Upper lobe of left lung (tissue), 6 donors: ENCODE measurements around the gene STX2. TPM values are rescaled to one million over a fixed set of nuclear protein-coding genes. Genes with fewer than 3 reads are reported as not detected.
A peak's percentile ranks its signal among the peaks of the same experiment; 100 is the strongest.
"Not testable (repeated sequence)": the region's sequence is repeated elsewhere in the genome, so short reads cannot be mapped to it uniquely, and the experiment has no call there.

ENCODE experiments used
- ATAC-seq, 2 donors: fragments of 200-7000 bp; cut with Tn5 transposase; one replicate each; pipeline ENCODE4 v1.9.1; 2022; ENCODE audit warnings: mild to moderate bottlenecking in 2 of 2, moderate library complexity in 2 of 2; ENCODE audit not compliant: low FRiP score in 2 of 2
- DNase-seq, 2 donors: peaks; one replicate each; pipeline ENCODE4 v3.0.0-alpha.2; 2019 to 2020
- H3K27ac ChIP-seq, 4 donors: fragments of 200-600 bp; sonication (generic); one replicate each; pipeline ENCODE4 v1.5.1; 2016 to 2019
- H3K27me3 ChIP-seq, 4 donors: fragments of 200-600 bp; sonication (generic); one replicate each; pipeline ENCODE4 v1.5.1; 2017 to 2019
- H3K36me3 ChIP-seq, 4 donors: fragments of 200-600 bp; sonication (generic); one replicate each; pipeline ENCODE4 v1.5.1; 2016 to 2019
- H3K4me1 ChIP-seq, 4 donors: fragments of 200-600 bp; sonication (generic); one replicate each; pipeline ENCODE4 v1.5.1; 2018 to 2019
- H3K4me3 ChIP-seq, 4 donors: fragments of 200-600 bp; sonication (generic); one replicate each; pipeline ENCODE4 v1.5.1; 2017 to 2019; ENCODE audit warnings: mild to moderate bottlenecking in 2 of 4, moderate library complexity in 1 of 4
- H3K9me3 ChIP-seq, 4 donors: fragments of 200-600 bp; sonication (generic); one replicate each; pipeline ENCODE4 v1.5.1; 2018 to 2019
- CTCF ChIP-seq, 6 experiments: fragments of 450-650 bp in 4 of 6; fragments of 200-600 bp in 2 of 6; sonication (generic) in 2 of 6; IDR thresholded peaks; one replicate each; pipeline ENCODE4 v1.5.1; 2016 to 2019; ENCODE audit warnings: antibody characterized with exemption in 6 of 6
- EP300 ChIP-seq, 4 donors: sonication (generic); formaldehyde crosslinking; IDR thresholded peaks; one replicate each; pipeline ENCODE4 v1.5.1; 2017; ENCODE audit warnings: antibody characterized with exemption in 4 of 4, control low read depth in 2 of 4
- POLR2A ChIP-seq, 4 donors: fragments of 450-650 bp; IDR thresholded peaks; one replicate each; pipeline ENCODE4 v1.5.1; 2016 to 2017; ENCODE audit warnings: antibody characterized with exemption in 4 of 4, mild to moderate bottlenecking in 2 of 4
- POLR2AphosphoS5 ChIP-seq, 2 donors: sonication (generic); formaldehyde crosslinking; IDR thresholded peaks; one replicate each; pipeline ENCODE4 v1.5.1; 2017; ENCODE audit warnings: antibody characterized with exemption in 2 of 2
- WGBS, 2 donors: methylation state at CpG; one replicate each; pipeline ENCODE4 v1.1.5; 2017 to 2018; 5-methylcytosine and 5-hydroxymethylcytosine counted together
- total RNA-seq, 6 donors: library from RNA; depleted of rRNA in 4 of 6; stranded (reverse); fragments of >200 nt in 4 of 6; gene quantifications; one replicate each; pipeline versions ENCODE4 v1.1.0 to v1.2.1, GENCODE V29; 2016 to 2021
- donor health status: DM: no; HTN: no; CAD: no; lungs with moderate emphysema.
- donor health status: DM: no; HTN: yes; CAD: no; lungs with severe emphysema.

STX2 gene
- total RNA-seq, 6 donors from 2014 or later, result 12.4 to 113 (median 27.0) TPM

- H3K9me3 ChIP-seq, result no peaks in the 10 kb centered on the region
- no peaks in the 10 kb centered on the region for H3K27me3 ChIP-seq
- DNase-seq, result no peak
- ATAC-seq, result no peak
- no peak overlapping the region for H3K4me3 ChIP-seq
- peaks cover 17 to 46% (median 27%) of the 10 kb centered on the region in 4 donors for H3K36me3 ChIP-seq
- no peak overlapping the region for H3K27ac ChIP-seq
- peaks cover 17 to 30% (median 19%) of the 10 kb centered on the region in 4 donors for H3K4me1 ChIP-seq
- TF ChIP-seq CTCF (IDR thresholded peaks at IDR 0.05) (no peak), POLR2AphosphoS5 (IDR thresholded peaks at IDR 0.05) (no peak), EP300 (IDR thresholded peaks at IDR 0.05) (no peak), POLR2A (IDR thresholded peaks at IDR 0.05) (no peak)
These were observed 37.2 kb upstream of the STX2 start for GRCh38 chr12:130876297-130876696.

DNA sequence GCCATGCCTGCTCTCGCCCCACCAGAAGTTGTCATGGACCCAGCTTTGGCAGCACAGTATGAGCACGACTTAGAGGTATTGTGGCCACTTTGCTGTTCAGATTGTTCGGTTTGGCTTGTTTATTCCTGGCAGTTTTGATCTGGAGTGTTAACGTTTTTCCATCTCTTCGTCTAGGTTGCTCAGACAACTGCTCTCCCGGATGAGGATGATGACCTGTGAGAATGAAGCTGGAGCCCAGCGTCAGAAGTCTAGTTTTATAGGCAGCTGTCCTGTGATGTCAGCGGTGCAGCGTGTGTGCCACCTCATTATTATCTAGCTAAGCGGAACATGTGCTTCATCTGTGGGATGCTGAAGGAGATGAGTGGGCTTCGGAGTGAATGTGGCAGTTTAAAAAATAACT is 36.7 kb upstream of the STX2 start:
- not testable (repeated sequence) for H3K4me3 ChIP-seq, DNase-seq, H3K9me3 ChIP-seq, H3K27me3 ChIP-seq, ATAC-seq, H3K27ac ChIP-seq
- WGBS, 2 donors, result 89 to 92% methylated on average over 11 of the region's 11 CpGs
- H3K4me1 ChIP-seq, result peaks cover 21 to 36% (median 24%) of the 10 kb centered on the region in 4 donors
- peaks cover 17 to 46% (median 27%) of the 10 kb centered on the region in 4 donors for H3K36me3 ChIP-seq

- no peak overlapping the region for H3K27ac ChIP-seq
- 87 to 90% methylated on average over 5 of the region's 5 CpGs for WGBS, 2 donors
- peaks cover 17 to 46% (median 27%) of the 10 kb centered on the region in 4 donors for H3K36me3 ChIP-seq
- peaks cover 21 to 33% (median 24%) of the 10 kb centered on the region in 4 donors for H3K4me1 ChIP-seq
- no peaks in the 10 kb centered on the region for H3K9me3 ChIP-seq
- no peak overlapping the region for H3K4me3 ChIP-seq
- ATAC-seq (no peak), DNase-seq (no peak)
- TF ChIP-seq POLR2A (IDR thresholded peaks at IDR 0.05) (no peak), EP300 (IDR thresholded peaks at IDR 0.05) (no peak), CTCF (IDR thresholded peaks at IDR 0.05) (no peak), POLR2AphosphoS5 (IDR thresholded peaks at IDR 0.05) (no peak)
- H3K27me3 ChIP-seq, result no peaks in the 10 kb centered on the region
These were observed 36.1 kb upstream of the STX2 start for GRCh38 chr12:130875193-130875592.

DNA sequence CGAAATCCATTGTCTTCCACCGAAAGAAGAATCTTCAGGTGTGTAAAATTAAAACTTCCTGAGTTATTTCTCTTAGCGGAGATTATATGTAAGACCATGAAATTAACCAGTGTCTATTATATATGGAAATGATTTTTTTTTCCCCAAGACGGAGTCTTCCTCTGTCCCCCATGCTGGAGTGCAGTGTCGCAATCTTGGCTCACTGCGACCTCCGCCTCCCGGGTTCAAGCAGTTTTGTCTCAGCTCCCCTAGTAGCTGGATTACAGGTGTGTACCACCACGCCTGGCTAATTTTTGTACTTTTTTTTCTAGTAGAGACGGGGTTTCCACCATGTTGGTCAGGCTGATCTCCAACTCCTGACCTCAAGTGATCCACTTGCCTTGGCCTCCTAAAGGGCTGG is 35.6 kb upstream of the STX2 start:
- H3K27ac ChIP-seq, result no peak overlapping the region
- 87 to 88% methylated on average over 10 of the region's 10 CpGs for WGBS, 2 donors
- TF ChIP-seq EP300 (IDR thresholded peaks at IDR 0.05) (no peak), POLR2A (IDR thresholded peaks at IDR 0.05) (no peak), CTCF (IDR thresholded peaks at IDR 0.05) (no peak), POLR2AphosphoS5 (IDR thresholded peaks at IDR 0.05) (no peak)
- DNase-seq (no peak), ATAC-seq (no peak)
- H3K27me3 ChIP-seq, result no peaks in the 10 kb centered on the region
- no peak overlapping the region for H3K4me3 ChIP-seq
- H3K36me3 ChIP-seq, result peaks cover 17 to 46% (median 27%) of the 10 kb centered on the region in 4 donors
- H3K4me1 ChIP-seq, result peaks cover 21 to 33% (median 24%) of the 10 kb centered on the region in 4 donors
- H3K9me3 ChIP-seq, result no peaks in the 10 kb centered on the region

DNA sequence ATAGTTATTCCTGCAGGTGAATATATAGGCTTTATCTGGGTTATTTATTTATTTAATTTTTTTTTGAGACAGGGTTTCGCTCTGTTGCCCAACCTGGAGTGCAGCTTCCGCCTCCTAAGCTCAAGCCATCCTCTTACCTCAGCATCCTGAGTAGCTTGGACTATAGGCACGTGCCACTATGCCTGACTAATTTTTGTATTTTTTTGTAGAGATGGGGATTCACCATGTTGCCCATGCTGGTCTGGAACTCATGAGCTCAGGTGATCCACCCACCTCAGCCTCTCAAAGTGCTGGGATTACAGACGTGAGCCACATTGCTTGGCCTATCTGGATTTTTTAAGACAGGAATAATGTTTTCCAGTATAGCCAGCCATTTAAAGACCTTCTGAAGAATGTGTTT is 34.8 kb upstream of the STX2 start:
- peaks cover 17 to 46% (median 27%) of the 10 kb centered on the region in 4 donors for H3K36me3 ChIP-seq
- no peaks in the 10 kb centered on the region for H3K27me3 ChIP-seq
- H3K4me1 ChIP-seq, result peaks cover 21 to 33% (median 24%) of the 10 kb centered on the region in 4 donors
- ATAC-seq (no peak), DNase-seq (no peak)
- WGBS, 2 donors, result 75 to 87% methylated on average over 4 of the region's 4 CpGs
- H3K27ac ChIP-seq, result no peak overlapping the region
- no peaks in the 10 kb centered on the region for H3K9me3 ChIP-seq
- TF ChIP-seq EP300 (IDR thresholded peaks at IDR 0.05), result no peak
- no peak for TF ChIP-seq CTCF (IDR thresholded peaks at IDR 0.05)
- no peak for TF ChIP-seq POLR2A (IDR thresholded peaks at IDR 0.05)
- no peak for TF ChIP-seq POLR2AphosphoS5 (IDR thresholded peaks at IDR 0.05)
- peak overlapping the region in 1 of 4 donors; percentile 89 for H3K4me3 ChIP-seq
